Heart right ventricle (tissue), 16 donors: Measurements from ENCODE around the gene DOCK1. TPM values are rescaled to one million over a fixed set of nuclear protein-coding genes. Genes with fewer than 3 reads are reported as not detected.

Source experiments
- ATAC-seq, 8 donors: fragments of 200-7000 bp; cut with Tn5 transposase; one replicate each; pipeline ENCODE4 v1.9.1; 2020; ENCODE audit warnings: mild to moderate bottlenecking in 8 of 8, moderate library complexity in 8 of 8, moderate number of reproducible peaks in 1 of 8
- DNase-seq, 2 donors: peaks; one replicate each; pipeline ENCODE4 v3.0.0-alpha.2; 2020
- H3K27ac ChIP-seq, 10 donors: fragments of 200-600 bp; sonication (generic) in 2 of 10; one replicate each; pipeline versions ENCODE4 v1.5.0 to v1.8.0; 2020 to 2022; ENCODE audit warnings: mild to moderate bottlenecking in 3 of 10
- H3K27me3 ChIP-seq, 7 donors: fragments of 200-600 bp; one replicate each; pipeline ENCODE4 v1.8.0; 2021 to 2022; ENCODE audit warnings: mild to moderate bottlenecking in 2 of 7
- H3K36me3 ChIP-seq, 9 donors: fragments of 200-600 bp; sonication (generic) in 1 of 9; one replicate each; pipeline versions ENCODE4 v1.5.0 to v1.8.0; 2020 to 2022; ENCODE audit warnings: mild to moderate bottlenecking in 2 of 9
- H3K4me1 ChIP-seq, 9 donors: fragments of 200-600 bp; sonication (generic) in 1 of 9; one replicate each; pipeline versions ENCODE4 v1.5.0 to v1.8.0; 2020 to 2022; ENCODE audit warnings: mild to moderate bottlenecking in 4 of 9
- H3K4me3 ChIP-seq, 10 donors: fragments of 200-600 bp; sonication (generic) in 2 of 10; one replicate each; pipeline versions ENCODE4 v1.5.0 to v1.8.0; 2020 to 2022; ENCODE audit warnings: mild to moderate bottlenecking in 7 of 10, moderate library complexity in 2 of 10
- H3K9me3 ChIP-seq, 11 donors: fragments of 200-600 bp in 10 of 11; sonication (generic) in 2 of 11; one replicate each; pipeline versions ENCODE4 v1.5.0 to v1.8.0; 2013 to 2022; ENCODE audit warnings: mild to moderate bottlenecking in 2 of 11, control low read depth in 1 of 11, moderate library complexity in 1 of 11
- WGBS, 2 donors: extraction: QIAGEN DNeasy Blood & Tissue Kit; methylation state at CpG; one replicate each; pipeline ENCODE4 v1.1.7; 2013; ENCODE audit warnings: inconsistent platforms in 1 of 2; 5-methylcytosine and 5-hydroxymethylcytosine counted together
- intact Hi-C, 10 donors: fragments of 100-400 bp; cut with DNase I; formaldehyde crosslinking; loops; one replicate each; pipeline versions ENCODE4 v1.11.1 to v1.14.2; 2022
- polyA plus RNA-seq, 2 donors: library from polyadenylated mRNA; stranded (reverse); fragments of 200-250 nt; gene quantifications; one replicate each; pipeline ENCODE4 v1.2.3, GENCODE V29; 2013
- total RNA-seq, 10 donors: library from RNA; stranded (reverse); fragmentation: NEBNext Ultra II Directional in 3 of 10; extraction: Animal tissue kit (Norgen Biotek cat#: 25700) in 3 of 10; gene quantifications; one replicate each; pipeline versions ENCODE4 v1.2.1 to v1.2.4, GENCODE V29; 2021 to 2023
- TF ChIP-seq, protein P1 (sequence below), 9 donors: fragments of 200-600 bp; sonication (generic) in 2 of 9; IDR thresholded peaks; one replicate each; pipeline versions ENCODE4 v1.5.0 to v1.8.0; 2021 to 2022; ENCODE audit warnings: antibody characterized with exemption in 9 of 9, mild to moderate bottlenecking in 5 of 9, moderate library complexity in 1 of 9
- donor health status: Arrhythmogenic right ventricular cardiomyopathy.
- donor health status: ischemic (EF 13 %, LVEDD 7.1; RV severe dilation, severe dysfunction).
- donor health status: healthy with polysubstance abuse.
- donor health status: DM: no; HTN: yes; CAD: no.
- donor health status: DM: no; HTN: no; CAD: no.
- donor health status: ischemic (EF 25% LVEDD 6.9; RV normal size, moderate dysfunction).
- donor health status: ischemic (EF 25% LVEDD 5.7; RV mildly dilated, moderate dysfunction).
- donor health status: healthy.
- donor health status: DM: yes; HTN: yes; CAD: no.
- donor health status: Ischemic cardiomyopathy.
- donor health status: ischemic (EF 35%, LVEDD 5.7; RV mildly dilated, moderate dysfunction).
- donor health status: nonischemic (EF 11% LVEDD 7.7; RV severe dilation, severe dysfunction).
- donor health status: DM: yes; HTN: yes; CAD: no.
- donor health status: PGD.
- donor health status: ischemic (EF 29% LVEDD 5.4; RV normal size, mild dysfunction).
- donor health status: nonischemic (EF 23%, LVEDD 6.1; RV moderate dilation, normal function).

Gene DOCK1
- total and polyA plus RNA-seq, 12 donors = 7.8 to 26.7 (median 19.8) TPM

DNA sequence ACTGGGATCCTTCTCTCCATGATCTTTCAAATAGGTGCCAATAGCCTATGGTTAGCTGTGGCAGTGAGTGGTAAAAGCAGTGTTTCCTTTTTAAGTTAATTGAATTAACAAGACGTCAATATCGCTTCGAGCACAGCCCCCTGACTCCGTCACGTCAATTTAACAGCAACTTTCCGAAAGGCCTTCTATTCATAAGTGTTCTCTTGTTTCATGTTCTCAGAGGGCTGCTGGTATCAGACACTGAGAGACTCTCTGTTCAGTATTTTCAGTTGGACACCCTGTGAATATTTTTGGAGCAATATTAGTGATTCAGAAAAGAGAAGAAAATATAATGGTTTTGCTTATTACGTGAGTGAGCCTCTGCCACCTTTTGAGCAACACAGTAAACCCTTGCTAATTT is 465.4 kb downstream of the DOCK1 start:
- Histone ChIP-seq H3K27ac (no peak overlapping the region), H3K4me1 (no peaks in the 10 kb centered on the region), H3K36me3 (peaks cover 0 to 69% (median 11%) of the 10 kb centered on the region in 9 donors), H3K9me3 (no peaks in the 10 kb centered on the region), H3K27me3 (no peaks in the 10 kb centered on the region), H3K4me3 (no peak overlapping the region)
- WGBS, 2 donors = 89 to 94% methylated on average over 7 of the region's 7 CpGs
- intact Hi-C loops = no loop called here
- TF ChIP-seq, protein P1, sequence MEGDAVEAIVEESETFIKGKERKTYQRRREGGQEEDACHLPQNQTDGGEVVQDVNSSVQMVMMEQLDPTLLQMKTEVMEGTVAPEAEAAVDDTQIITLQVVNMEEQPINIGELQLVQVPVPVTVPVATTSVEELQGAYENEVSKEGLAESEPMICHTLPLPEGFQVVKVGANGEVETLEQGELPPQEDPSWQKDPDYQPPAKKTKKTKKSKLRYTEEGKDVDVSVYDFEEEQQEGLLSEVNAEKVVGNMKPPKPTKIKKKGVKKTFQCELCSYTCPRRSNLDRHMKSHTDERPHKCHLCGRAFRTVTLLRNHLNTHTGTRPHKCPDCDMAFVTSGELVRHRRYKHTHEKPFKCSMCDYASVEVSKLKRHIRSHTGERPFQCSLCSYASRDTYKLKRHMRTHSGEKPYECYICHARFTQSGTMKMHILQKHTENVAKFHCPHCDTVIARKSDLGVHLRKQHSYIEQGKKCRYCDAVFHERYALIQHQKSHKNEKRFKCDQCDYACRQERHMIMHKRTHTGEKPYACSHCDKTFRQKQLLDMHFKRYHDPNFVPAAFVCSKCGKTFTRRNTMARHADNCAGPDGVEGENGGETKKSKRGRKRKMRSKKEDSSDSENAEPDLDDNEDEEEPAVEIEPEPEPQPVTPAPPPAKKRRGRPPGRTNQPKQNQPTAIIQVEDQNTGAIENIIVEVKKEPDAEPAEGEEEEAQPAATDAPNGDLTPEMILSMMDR (IDR thresholded peaks at IDR 0.05) = no peak
- no peak for ATAC-seq
- no peak for DNase-seq

DNA sequence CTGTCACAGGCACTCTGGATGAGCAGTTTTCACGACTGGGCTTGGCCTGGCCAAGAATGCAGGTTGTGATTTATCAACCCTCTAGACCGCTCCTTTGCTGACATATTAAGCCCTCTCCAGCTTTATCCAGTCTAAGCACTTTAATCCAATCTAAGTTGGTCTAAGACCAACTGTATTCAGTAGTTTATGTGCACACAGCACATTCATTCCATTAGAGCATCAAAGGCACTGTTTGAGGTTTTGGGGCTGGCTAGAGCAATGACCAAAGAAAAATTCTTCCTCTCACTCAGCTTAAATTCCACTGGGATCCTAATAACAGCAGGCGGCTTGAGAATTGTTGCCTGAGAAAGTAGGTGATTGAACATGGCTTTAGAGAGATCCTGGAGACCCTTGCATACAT is 467.1 kb downstream of the DOCK1 start:
- no peak overlapping the region for H3K27ac ChIP-seq
- no peaks in the 10 kb centered on the region for H3K27me3 ChIP-seq
- H3K36me3 ChIP-seq = peaks cover 0 to 66% (median 17%) of the 10 kb centered on the region in 9 donors
- no peak overlapping the region for H3K4me3 ChIP-seq
- no peaks in the 10 kb centered on the region for H3K9me3 ChIP-seq
- no peaks in the 10 kb centered on the region for H3K4me1 ChIP-seq
- intact Hi-C loops = no loop called here
- no peak for ATAC-seq
- TF ChIP-seq, protein P1 (IDR thresholded peaks at IDR 0.05) = no peak
- WGBS, 2 donors = 91 to 94% methylated on average over 3 of the region's 3 CpGs
- no peak for DNase-seq

DNA sequence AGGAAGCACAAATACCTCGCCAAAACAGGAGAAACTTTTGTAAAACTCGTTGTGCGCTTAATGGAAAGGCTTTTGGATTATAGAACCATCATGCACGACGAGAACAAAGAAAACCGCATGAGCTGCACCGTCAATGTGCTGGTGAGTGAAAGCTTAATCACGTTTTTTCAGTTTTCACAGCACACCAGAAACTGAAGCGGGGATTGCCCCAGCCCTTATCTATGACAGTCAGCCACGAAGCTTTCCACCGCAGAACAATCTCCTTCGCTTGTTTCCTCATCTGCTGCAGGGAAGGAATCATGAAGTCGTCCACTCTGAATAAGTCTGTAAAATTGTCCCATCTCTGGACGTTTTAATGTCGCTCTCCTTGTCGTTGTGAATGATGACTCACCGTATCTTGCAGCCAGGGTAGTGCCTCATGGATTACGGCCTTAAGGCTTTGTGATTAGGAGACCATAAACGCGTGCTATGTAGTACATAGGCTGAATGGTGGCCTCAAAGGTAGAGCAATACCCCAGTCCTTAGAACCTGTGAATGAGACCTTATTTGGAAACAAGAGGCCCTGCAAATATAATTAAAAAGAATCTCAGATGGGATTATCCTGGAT is 468.9 kb downstream of the DOCK1 start:
- peaks cover 0 to 62% (median 17%) of the 10 kb centered on the region in 9 donors for H3K36me3 ChIP-seq
- H3K27me3 ChIP-seq = no peaks in the 10 kb centered on the region
- no peaks in the 10 kb centered on the region for H3K4me1 ChIP-seq
- no peak for ATAC-seq
- H3K9me3 ChIP-seq = no peaks in the 10 kb centered on the region
- intact Hi-C loops = no loop called here
- H3K27ac ChIP-seq = no peak overlapping the region
- WGBS, 2 donors = 93 to 95% methylated on average over 20 of the region's 20 CpGs
- no peak overlapping the region for H3K4me3 ChIP-seq
- DNase-seq = no peak
- TF ChIP-seq, protein P1 (IDR thresholded peaks at IDR 0.05) = no peak

DNA sequence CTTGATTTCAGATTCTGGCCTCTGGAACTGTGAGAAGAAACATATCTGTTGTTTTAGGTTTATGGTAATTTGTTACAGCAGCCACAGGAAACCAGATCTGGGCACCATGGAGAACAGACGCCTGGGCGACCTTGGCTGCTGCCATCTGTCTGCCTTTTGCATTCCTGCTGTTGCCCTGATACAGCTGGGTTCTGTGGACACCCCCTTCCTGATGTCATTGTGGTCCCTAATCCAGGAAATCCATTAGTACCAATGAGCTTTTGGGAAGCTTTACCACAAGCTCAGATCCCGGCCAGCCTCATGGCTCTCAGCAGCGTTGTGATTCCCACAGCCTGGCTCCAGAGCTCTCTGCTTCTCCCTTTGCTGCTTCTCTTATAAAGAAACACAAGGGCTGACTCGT is 469.7 kb downstream of the DOCK1 start:
- TF ChIP-seq, protein P1 (IDR thresholded peaks at IDR 0.05) = no peak
- no peak for DNase-seq
- no peak for ATAC-seq
- Histone ChIP-seq H3K4me3 (no peak overlapping the region), H3K4me1 (no peaks in the 10 kb centered on the region), H3K9me3 (no peaks in the 10 kb centered on the region), H3K36me3 (peaks cover 0 to 62% (median 17%) of the 10 kb centered on the region in 9 donors), H3K27me3 (no peaks in the 10 kb centered on the region), H3K27ac (no peak overlapping the region)
- intact Hi-C loops = no loop called here
- WGBS, 2 donors = 92 to 94% methylated on average over 5 of the region's 5 CpGs
